ENCODE measurements around the gene DNASE2.

DNA sequence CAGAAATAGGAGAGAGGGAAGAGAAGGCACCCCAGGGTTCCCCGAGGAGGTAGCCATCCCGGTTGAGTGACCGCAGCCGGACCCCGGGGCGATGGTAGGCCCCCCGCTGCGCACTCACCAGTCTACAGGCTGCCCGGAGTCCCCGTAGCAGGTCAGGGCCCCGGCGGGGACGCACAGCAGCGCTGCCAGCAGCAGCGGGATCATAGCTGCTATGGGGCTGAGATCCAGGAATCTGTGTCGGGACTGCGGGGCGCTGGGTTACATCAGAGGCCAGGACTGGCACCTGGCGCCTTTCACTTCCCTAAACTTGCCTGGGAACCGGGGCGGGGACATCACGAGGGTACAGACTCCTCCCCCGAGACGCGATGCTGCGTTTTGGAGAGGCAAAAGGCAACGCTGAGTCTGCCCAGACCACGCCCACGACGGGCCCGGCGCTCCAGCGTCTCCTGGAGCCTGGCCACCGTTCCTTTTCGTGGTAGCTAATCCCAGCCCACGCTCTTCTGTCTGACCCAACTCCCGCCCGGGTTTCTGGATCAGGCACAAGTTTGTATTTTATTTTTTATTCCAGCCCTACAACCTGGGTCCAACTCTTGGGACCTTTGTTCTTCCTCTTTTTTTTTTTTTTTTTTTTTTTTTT lies at the start of gene DNASE2:
- TF ChIP-seq EZH2phosphoT487 (conservative IDR thresholded peaks at IDR 0.05; ENCODE audit: low read length) = no peak
- no peak for TF ChIP-seq CTCF (IDR thresholded peaks at IDR 0.05; ENCODE audit: insufficient read depth, low read length, poor library complexity, severe bottlenecking)
